Dendritic cell treated with granulocyte-macrophage colony-stimulating factor and Interleukin-4, amounts not matched to agents 40 ng/mL and 50 ng/mL, for 4 days (primary cell): ENCODE data around the gene SEMA4B.
A peak's percentile ranks its signal among the peaks of the same experiment; 100 is the strongest.

Experiments
- H3K27ac Mint-ChIP-seq: one replicate; pipeline ENCODE4 v1.8.0; 2022; ENCODE audit warnings: mild to moderate bottlenecking, mixed read lengths
- H3K27me3 Mint-ChIP-seq: one replicate; pipeline ENCODE4 v1.8.0; 2022; ENCODE audit warnings: mild to moderate bottlenecking, mixed read lengths
- H3K36me3 Mint-ChIP-seq: one replicate; pipeline ENCODE4 v1.8.0; 2022; ENCODE audit warnings: low read depth, mixed read lengths
- H3K4me1 Mint-ChIP-seq: one replicate; pipeline ENCODE4 v1.8.0; 2022; ENCODE audit warnings: low read depth, mixed read lengths
- H3K4me3 Mint-ChIP-seq: one replicate; pipeline ENCODE4 v1.8.0; 2022; ENCODE audit warnings: mild to moderate bottlenecking, moderate library complexity, mixed read lengths
- H3K9me3 Mint-ChIP-seq: one replicate; pipeline ENCODE4 v1.8.0; 2022; ENCODE audit warnings: mixed read lengths
- intact Hi-C: fragments of 100-400 bp; cut with micrococcal nuclease; formaldehyde crosslinking; loops from one replicate; pipeline ENCODE4 v1.15.0; 2022

SEMA4B gene

GRCh38 chr15:90217671-90218394, 16.7 kb downstream of the SEMA4B start:
- H3K36me3 Mint-ChIP-seq = peaks cover 61% of the 10 kb centered on the region
- no peaks in the 10 kb centered on the region for H3K9me3 Mint-ChIP-seq
- no peak overlapping the region for H3K27ac Mint-ChIP-seq
- H3K4me1 Mint-ChIP-seq = peaks cover 24% of the 10 kb centered on the region
- H3K4me3 Mint-ChIP-seq = no peak overlapping the region
- H3K27me3 Mint-ChIP-seq = no peaks in the 10 kb centered on the region
- intact Hi-C loops = no loop called here

GRCh38 chr15:90219421-90220141, 18.5 kb downstream of the SEMA4B start:
- Mint-ChIP-seq H3K4me1 (peaks cover 12% of the 10 kb centered on the region), H3K4me3 (no peak overlapping the region), H3K27me3 (no peaks in the 10 kb centered on the region), H3K27ac (no peak overlapping the region), H3K9me3 (no peaks in the 10 kb centered on the region), H3K36me3 (peaks cover 79% of the 10 kb centered on the region)
- intact Hi-C loops = loop anchor here (10.0 kb wide), 1 partner anchor 135 kb away; no protein-coding TSS in a partner anchor

- peaks cover 8% of the 10 kb centered on the region for H3K4me1 Mint-ChIP-seq
- H3K4me3 Mint-ChIP-seq = no peak overlapping the region
- H3K9me3 Mint-ChIP-seq = no peaks in the 10 kb centered on the region
- peaks cover 91% of the 10 kb centered on the region for H3K36me3 Mint-ChIP-seq
- intact Hi-C loops = loop anchor here (10.0 kb wide), 1 partner anchor 137 kb away; no protein-coding TSS in a partner anchor
- no peaks in the 10 kb centered on the region for H3K27me3 Mint-ChIP-seq
- no peak overlapping the region for H3K27ac Mint-ChIP-seq
These were observed 20.2 kb downstream of the SEMA4B start for GRCh38 chr15:90221246-90221900.

GRCh38 chr15:90222547-90222946, 21.4 kb downstream of the SEMA4B start:
- Mint-ChIP-seq H3K36me3 (peaks cover 94% of the 10 kb centered on the region), H3K9me3 (no peaks in the 10 kb centered on the region), H3K27me3 (no peaks in the 10 kb centered on the region), H3K4me1 (peaks cover 8% of the 10 kb centered on the region), H3K27ac (no peak overlapping the region), H3K4me3 (no peak overlapping the region)
- intact Hi-C loops = loop anchor here (10.0 kb wide), 1 partner anchor 138 kb away; no protein-coding TSS in a partner anchor

- Mint-ChIP-seq H3K9me3 (no peaks in the 10 kb centered on the region), H3K27me3 (no peaks in the 10 kb centered on the region), H3K4me3 (no peak overlapping the region), H3K4me1 (peaks cover 8% of the 10 kb centered on the region), H3K27ac (no peak overlapping the region), H3K36me3 (peaks cover 94% of the 10 kb centered on the region)
- intact Hi-C loops = loop anchor here (10.0 kb wide), 1 partner anchor 139 kb away; no protein-coding TSS in a partner anchor
These were observed 22.5 kb downstream of the SEMA4B start for GRCh38 chr15:90223441-90224165.

- peaks cover 97% of the 10 kb centered on the region for H3K36me3 Mint-ChIP-seq
- H3K27me3 Mint-ChIP-seq = no peaks in the 10 kb centered on the region
- peaks cover 10% of the 10 kb centered on the region for H3K4me1 Mint-ChIP-seq
- H3K4me3 Mint-ChIP-seq = no peak overlapping the region
- intact Hi-C loops = loop anchor here (10.0 kb wide), 1 partner anchor 140 kb away; no protein-coding TSS in a partner anchor
- H3K27ac Mint-ChIP-seq = no peak overlapping the region
- no peaks in the 10 kb centered on the region for H3K9me3 Mint-ChIP-seq
These were observed 23.9 kb downstream of the SEMA4B start for GRCh38 chr15:90225047-90225446.

GRCh38 chr15:90225504-90226234, 24.5 kb downstream of the SEMA4B start:
- no peak overlapping the region for H3K4me3 Mint-ChIP-seq
- intact Hi-C loops = loop anchor here (10.0 kb wide), 1 partner anchor 141 kb away; no protein-coding TSS in a partner anchor
- peaks cover 97% of the 10 kb centered on the region for H3K36me3 Mint-ChIP-seq
- H3K27me3 Mint-ChIP-seq = no peaks in the 10 kb centered on the region
- H3K27ac Mint-ChIP-seq = no peak overlapping the region
- H3K4me1 Mint-ChIP-seq = peaks cover 16% of the 10 kb centered on the region
- H3K9me3 Mint-ChIP-seq = no peaks in the 10 kb centered on the region

- H3K27me3 Mint-ChIP-seq = no peaks in the 10 kb centered on the region
- peaks cover 33% of the 10 kb centered on the region for H3K4me1 Mint-ChIP-seq
- H3K27ac Mint-ChIP-seq = no peak overlapping the region
- no peaks in the 10 kb centered on the region for H3K9me3 Mint-ChIP-seq
- H3K4me3 Mint-ChIP-seq = no peak overlapping the region
- peaks cover 93% of the 10 kb centered on the region for H3K36me3 Mint-ChIP-seq
- intact Hi-C loops = loop anchor here (10.0 kb wide), 1 partner anchor 143 kb away; no protein-coding TSS in a partner anchor
These were observed 26.2 kb downstream of the SEMA4B start for GRCh38 chr15:90227336-90227735.

GRCh38 chr15:90227816-90228772, 27.0 kb downstream of the SEMA4B start:
- Mint-ChIP-seq H3K27me3 (no peaks in the 10 kb centered on the region), H3K27ac (no peak overlapping the region), H3K4me3 (no peak overlapping the region), H3K9me3 (no peaks in the 10 kb centered on the region), H3K4me1 (peaks cover 41% of the 10 kb centered on the region), H3K36me3 (peaks cover 90% of the 10 kb centered on the region)
- intact Hi-C loops = loop anchor here (10.0 kb wide), 1 partner anchor 143 kb away; no protein-coding TSS in a partner anchor

- no peak overlapping the region for H3K4me3 Mint-ChIP-seq
- no peaks in the 10 kb centered on the region for H3K27me3 Mint-ChIP-seq
- H3K36me3 Mint-ChIP-seq = peaks cover 83% of the 10 kb centered on the region
- peak overlapping the region; percentile 14 for H3K27ac Mint-ChIP-seq
- no peaks in the 10 kb centered on the region for H3K9me3 Mint-ChIP-seq
- peaks cover 42% of the 10 kb centered on the region for H3K4me1 Mint-ChIP-seq
- intact Hi-C loops = loop anchor here (10.0 kb wide), 1 partner anchor 144 kb away; no protein-coding TSS in a partner anchor
These were observed 27.8 kb downstream of the SEMA4B start for GRCh38 chr15:90228960-90229359.

GRCh38 chr15:90230071-90230494, 29.0 kb downstream of the SEMA4B start:
- Mint-ChIP-seq H3K4me3 (no peak overlapping the region), H3K4me1 (peaks cover 51% of the 10 kb centered on the region), H3K9me3 (no peaks in the 10 kb centered on the region), H3K27me3 (no peaks in the 10 kb centered on the region), H3K36me3 (peaks cover 72% of the 10 kb centered on the region), H3K27ac (peak overlapping the region; percentile 83)
- intact Hi-C loops = no loop called here

- Mint-ChIP-seq H3K36me3 (peaks cover 66% of the 10 kb centered on the region), H3K4me3 (peak overlapping the region; percentile 51), H3K27ac (peak overlapping the region; percentile 83), H3K4me1 (peaks cover 53% of the 10 kb centered on the region), H3K9me3 (no peaks in the 10 kb centered on the region), H3K27me3 (no peaks in the 10 kb centered on the region)
- intact Hi-C loops = no loop called here
These were observed 29.5 kb downstream of the SEMA4B start for GRCh38 chr15:90230610-90231009.
